HG03066 (cell line): ENCODE measurements around the gene TRIP12.
"Not testable (repeated sequence)": the region's sequence is repeated elsewhere in the genome, so short reads cannot be mapped to it uniquely, and the experiment has no call there.

Experiments used
- ATAC-seq: cut with Tn5 transposase; IDR thresholded peaks from one replicate; pipeline ENCODE4 v1.9.1; 2021; ENCODE audit warnings: low read depth; ENCODE audit not compliant: unreplicated experiment

Gene TRIP12

DNA sequence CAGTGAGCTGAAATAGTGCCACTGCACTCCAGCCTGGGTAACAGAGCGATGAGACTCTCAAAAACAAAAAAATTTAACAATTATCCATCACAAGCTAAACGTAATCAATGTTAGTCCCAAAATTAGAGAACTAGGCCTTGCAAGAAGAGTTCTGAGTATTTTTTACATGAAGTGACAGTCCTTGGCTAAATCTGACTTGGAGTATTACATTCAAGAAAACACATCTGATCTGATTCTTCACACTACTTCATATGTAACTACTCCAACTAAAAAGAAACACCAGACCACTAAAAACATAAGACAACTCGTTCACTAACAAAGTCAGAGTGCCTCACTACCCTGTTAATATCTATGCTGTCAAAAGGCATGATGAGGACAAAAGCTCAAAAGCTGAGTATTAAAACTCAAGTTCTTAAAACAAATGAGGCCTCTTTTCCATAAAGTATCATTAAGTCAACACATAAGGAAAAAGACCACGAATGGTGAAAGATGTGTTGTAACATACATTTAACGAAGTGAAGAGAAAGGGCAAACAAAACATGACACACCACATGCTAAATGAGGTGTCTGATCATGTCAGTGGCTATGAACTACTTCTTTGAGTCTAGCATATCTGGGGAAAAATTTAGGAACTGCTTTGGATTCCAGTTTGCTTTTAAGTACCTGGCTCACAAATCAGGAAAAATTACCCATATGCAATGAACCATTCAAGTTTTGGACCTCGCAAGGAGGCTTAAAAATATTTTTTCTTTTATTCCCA, 42.4 kb downstream of the TRIP12 start:
- ATAC-seq = no peak

GRCh38 chr2:229875549-229875948, 46.3 kb downstream of the TRIP12 start:
- ATAC-seq = no peak

DNA sequence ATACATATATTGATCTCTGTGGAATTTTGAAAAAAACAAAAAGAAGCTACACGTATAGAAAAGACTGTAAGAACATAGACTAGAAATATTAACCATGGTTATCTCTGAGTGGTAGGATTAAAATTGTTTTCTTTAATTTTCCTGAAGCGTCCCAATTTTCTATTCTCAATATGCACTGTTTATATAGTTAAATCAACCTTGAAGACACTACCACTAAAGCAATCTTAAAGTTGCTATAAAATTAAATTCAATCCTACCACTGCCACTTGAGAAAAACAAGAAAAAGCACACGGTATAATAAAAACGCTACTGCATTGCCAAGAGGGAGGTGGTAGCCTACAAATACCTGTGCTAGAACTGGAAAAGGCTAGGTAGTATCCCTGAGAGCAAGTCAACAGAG, 47.2 kb downstream of the TRIP12 start:
- ATAC-seq = no peak

GRCh38 chr2:229873123-229873581, 48.7 kb downstream of the TRIP12 start:
- peak; percentile 89 for ATAC-seq

DNA sequence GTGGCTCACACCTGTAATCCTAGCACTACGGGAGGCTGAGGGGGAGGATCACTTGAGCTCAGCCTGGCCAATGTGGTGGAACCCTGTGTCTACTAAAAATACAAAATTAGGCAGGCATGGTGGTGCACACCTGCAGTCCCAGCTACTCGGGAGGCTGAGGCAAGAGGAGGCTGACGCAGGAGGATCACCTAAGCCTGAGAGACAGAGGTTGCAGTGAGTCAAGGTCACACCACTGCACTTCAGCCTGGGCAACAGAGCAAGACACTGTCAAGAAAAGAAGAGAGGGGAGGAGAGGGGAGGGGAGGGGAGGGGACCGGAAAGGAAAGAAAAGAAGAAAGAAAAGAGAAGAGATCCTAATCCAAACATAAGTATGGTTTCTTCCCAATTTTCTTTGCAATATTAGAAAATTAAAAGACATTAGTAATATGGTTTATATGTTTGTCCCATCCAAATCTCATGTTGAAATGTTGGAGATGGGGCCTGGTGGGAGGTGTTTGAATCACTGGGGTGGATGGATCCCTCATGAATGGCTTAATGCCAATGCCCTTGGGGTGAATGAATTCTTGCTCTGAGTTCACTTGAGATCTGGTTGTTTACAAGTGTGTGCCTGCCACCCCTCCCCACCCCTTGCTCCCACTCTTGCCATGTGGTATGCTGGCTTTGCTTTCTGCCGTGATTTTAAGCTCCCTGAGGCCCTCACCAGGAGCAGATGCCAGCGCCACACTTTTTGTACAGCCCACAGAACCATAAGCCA, 50.7 kb downstream of the TRIP12 start:
- ATAC-seq = no peak

DNA sequence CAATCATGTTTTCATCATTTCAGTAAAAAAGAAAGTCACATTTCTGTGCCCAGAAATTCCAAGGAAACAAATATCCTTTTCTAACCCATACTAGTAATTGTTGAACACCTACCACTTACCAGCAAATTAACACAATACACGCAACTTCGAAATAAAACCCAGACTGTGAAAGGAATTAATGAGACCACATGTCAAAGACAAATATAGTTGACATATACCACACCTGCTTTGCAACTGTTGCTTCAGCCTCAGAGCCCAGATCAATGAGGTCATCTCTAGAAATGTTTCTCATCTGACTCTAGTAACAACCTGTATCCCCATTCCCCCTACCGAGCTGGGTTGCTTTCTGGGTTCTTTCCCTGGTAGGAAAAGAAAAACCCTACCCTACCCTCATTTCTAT, 52.6 kb downstream of the TRIP12 start:
- ATAC-seq = no peak

- ATAC-seq = no peak
Measured at GRCh38 chr2:229868794-229869193, 53.0 kb downstream of the TRIP12 start.

GRCh38 chr2:229865033-229865432, 56.8 kb downstream of the TRIP12 start:
- no peak for ATAC-seq

DNA sequence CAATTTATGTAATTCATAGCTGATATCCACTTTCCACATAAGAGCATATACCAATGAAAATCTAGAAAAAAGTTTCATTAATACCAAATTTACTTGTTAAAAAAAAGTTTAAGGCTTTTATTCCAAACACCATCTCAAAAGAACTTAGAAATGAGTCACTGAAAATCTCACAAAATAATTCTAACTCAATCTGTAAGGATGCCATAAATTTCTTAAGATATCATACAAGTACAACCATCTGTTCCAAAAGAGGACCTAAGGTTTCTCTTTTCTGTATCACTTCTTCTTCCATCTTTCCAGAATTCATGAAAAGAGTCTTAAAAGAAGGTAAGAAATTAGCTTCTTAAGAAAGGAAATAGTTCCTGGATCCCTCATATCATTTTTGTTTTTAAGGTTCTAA, 60.4 kb downstream of the TRIP12 start:
- ATAC-seq = no peak

DNA sequence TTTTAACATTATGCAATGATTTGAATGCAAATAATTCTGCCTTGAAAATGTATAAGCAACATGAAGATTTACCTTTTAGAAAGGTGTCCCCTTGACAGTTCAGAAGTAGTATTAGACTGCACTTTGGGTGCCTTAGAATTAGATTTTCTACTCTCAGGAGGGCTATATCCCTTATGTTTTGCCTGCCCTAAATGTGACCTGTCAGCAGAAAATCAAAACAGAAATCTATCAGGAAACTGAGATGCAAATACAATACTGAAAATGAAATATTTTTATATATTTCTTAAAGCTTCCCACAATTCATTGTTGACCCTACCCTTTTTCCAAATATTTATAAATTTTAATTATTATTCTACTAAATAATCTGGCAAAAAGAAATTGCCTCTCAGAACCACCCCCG, 61.5 kb downstream of the TRIP12 start:
- ATAC-seq = no peak

DNA sequence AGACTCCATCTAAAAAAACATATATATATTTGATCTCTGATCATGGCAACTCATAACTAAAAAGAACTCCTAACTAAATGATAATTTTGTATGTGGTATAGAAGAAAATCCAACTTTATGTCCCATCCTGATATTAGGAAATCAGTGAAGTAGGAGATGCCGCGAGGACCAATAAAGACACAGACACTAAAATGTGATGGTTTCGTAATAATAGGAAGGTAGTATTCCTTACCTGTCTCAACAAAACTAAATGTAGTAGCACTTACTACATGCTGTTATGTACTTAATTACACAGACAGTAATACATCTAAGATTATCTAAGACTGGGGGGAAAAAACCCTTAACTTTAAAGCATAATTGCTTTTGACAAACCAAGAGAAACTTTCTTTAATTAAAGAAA, 63.5 kb downstream of the TRIP12 start:
- ATAC-seq = no peak

- no peak for ATAC-seq
Measured at GRCh38 chr2:229857634-229858033, 64.2 kb downstream of the TRIP12 start.

- ATAC-seq = peak; percentile 90
Measured at GRCh38 chr2:229856413-229856812, 65.4 kb downstream of the TRIP12 start.

GRCh38 chr2:229855116-229855515, 66.7 kb downstream of the TRIP12 start:
- no peak for ATAC-seq

DNA sequence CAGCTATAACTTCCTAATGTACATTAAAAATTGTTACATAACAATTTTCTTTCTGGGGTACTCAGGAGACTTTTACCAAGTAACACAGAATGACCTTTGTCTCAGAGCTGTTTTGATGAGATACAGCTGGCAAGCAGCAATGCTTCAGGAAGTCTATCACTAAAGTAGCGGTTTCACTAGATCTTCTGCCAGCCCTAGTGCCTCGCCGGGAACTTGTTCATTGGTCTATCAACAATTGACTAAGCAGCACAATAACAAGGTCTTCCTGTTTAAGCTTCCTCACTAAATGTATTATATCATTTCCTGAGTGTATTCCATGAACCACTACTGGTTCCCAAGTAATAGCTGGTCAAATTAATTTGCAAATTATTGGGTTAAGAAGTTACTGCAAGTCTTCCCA, 69.2 kb downstream of the TRIP12 start:
- ATAC-seq = no peak

DNA sequence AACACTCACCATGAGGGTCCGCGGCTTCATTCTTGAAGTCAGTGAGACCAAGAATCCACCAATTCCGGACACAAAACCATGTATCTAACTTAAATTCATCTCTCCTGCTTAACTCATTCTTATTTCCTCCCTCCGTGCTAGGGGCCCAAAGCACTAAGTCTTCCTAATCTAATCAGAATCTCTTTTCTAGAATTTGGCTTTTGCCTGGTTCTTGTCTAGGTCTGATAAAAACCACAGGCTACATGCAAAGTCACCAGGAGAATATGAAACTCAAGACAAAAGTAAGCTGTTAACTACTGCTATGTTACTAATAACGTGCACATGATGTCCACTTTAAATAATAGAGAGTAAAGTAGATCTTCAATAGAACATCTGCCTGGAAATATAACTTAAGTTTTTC, 69.9 kb downstream of the TRIP12 start:
- ATAC-seq = no peak

DNA sequence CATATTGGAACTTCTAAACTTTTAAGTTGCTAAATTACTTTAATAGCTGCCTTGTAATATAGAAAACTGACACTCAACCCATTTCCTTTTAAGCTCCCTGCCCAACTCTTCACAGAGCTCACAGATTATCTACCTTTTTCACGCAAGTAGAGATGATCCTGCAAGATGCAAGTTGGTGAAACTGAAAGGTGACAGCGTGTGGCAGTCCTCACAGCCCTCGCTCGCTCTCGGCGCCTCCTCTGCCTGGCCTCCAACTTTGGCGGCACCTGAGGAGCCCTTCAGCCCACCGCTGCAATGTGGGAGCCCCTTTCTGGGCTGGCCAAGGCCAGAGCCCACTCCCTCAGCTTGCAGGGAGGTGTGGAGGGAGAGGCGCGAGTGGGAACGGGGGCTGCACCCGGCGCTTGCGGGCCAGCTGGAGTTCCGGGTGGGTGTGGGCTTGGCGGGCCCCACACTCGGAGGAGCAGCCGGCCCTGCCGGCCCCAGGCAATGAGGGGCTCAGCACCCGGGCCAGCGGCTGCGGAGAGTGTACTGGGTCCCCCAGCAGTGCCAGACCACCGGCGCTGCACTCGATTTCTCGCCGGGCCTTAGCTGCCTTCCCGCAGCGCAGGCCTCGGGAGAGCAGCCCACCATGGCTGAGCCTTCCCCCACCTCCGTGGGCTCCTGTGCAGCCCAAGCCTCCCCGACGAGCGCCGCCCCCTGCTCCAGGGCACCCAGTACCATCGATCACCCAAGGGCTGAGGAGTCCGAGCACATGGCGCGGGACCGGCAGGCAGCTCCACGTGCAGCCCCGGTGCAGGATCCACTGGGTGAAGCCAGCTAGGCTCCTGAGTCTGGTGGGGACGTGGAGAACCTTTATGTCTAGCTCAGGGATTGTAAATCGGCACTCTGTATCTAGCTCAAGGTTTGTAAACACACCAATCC, 71.2 kb downstream of the TRIP12 start:
- ATAC-seq = not testable (repeated sequence)

DNA sequence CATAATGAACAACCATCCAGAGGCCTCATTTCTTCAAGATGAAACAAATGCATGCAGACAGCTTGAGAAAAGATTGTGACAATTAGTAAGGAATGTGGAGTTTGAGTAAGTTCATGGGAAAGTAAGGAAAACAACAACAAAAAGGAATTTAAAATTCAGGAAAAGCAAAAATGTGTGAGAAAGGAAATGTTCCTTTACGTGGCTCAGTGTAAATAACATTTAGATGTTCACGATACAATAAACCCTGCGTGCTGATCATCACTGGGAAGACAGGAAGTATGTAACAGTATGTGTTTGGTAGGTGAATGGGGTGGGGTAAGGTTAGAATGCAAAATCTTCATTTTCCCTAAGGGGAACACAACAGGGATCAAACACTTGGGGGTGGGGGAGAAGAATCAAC, 72.7 kb downstream of the TRIP12 start:
- ATAC-seq = no peak

- ATAC-seq = no peak
Measured at GRCh38 chr2:229843613-229844012, 78.2 kb downstream of the TRIP12 start.

DNA sequence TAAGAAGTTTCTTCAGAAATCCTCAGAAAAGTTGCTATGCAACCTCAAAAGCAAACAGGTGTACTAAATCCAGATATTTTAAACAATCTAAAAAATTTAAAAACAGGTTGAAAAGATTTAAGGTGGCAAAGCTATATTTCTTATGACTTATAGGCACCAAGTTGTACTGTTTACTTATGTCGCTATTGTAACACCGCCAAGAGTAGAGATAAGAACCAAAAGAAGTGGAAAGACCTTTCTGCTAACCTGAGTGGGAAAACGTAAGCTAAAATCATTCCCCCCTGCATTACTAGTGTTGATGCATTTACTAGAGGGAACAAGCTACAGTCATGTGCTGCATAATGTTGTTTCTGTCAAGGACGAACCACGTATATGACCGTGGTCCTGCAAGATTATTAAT, 83.1 kb downstream of the TRIP12 start:
- ATAC-seq = no peak

DNA sequence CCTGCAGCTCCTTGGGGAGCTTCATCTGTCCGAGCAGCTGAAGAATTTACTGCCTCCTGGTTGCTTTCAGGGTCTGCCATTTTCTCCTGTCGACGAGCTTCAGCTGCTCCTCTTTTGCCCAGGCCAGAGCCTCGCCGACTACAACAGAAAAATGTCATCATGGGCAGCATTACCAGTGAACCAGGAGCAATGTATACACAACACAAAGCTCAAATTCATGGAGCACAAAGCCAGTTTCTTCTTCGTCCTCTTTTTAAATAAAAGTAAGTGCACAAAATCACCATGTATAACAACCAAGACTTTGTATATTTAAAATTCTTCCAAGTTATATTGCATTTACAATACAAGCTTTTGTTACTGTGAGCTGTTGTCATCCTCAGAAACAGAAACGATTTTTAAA, 85.0 kb downstream of the TRIP12 start:
- ATAC-seq = no peak
